ENCODE data around the gene GNPTAB. TPM values are rescaled to one million over a fixed set of nuclear protein-coding genes. Genes with fewer than 3 reads are reported as not detected.
A peak's percentile ranks its signal among the peaks of the same experiment; 100 is the strongest.

Gene GNPTAB
- total RNA-seq, 1 experiment from 2014 or later = 25.4 TPM

- H3K9me3 Mint-ChIP-seq = no peaks in the 10 kb centered on the region
- DNase-seq (ENCODE audit: low spot score) (no peak), ATAC-seq (peak; percentile 92)
- CTCF ChIA-PET = no interaction called here
- H3K36me3 Mint-ChIP-seq = 0 out of 2 replicates have a peak, but pooled peaks cover 3% of the 10 kb centered on the region
- H3K4me1 Mint-ChIP-seq = peaks cover 30% of the 10 kb centered on the region
- H3K27ac Mint-ChIP-seq = no peak overlapping the region
- TF ChIP-seq PRDM15 (CRISPR knock-in tag; IDR thresholded peaks at IDR 0.05) (no peak), IRF2 (CRISPR knock-in tag; IDR thresholded peaks at IDR 0.05; ENCODE audit: borderline replicate concordance, low read depth) (no peak), FOXJ3 (CRISPR knock-in tag; IDR thresholded peaks at IDR 0.05; ENCODE audit: borderline replicate concordance) (no peak)
- POLR2A ChIA-PET = no interaction called here
- no peaks in the 10 kb centered on the region; the same call in 1 of the 2 replicates for H3K27me3 Mint-ChIP-seq (ENCODE audit: low read depth)
- no peak overlapping the region for H3K4me3 Mint-ChIP-seq
These were observed 127.3 kb downstream of the GNPTAB start for GRCh38 chr12:101703487-101703886.

- H3K4me3 Mint-ChIP-seq = no peak overlapping the region
- ATAC-seq (no peak), DNase-seq (ENCODE audit: low spot score) (no peak)
- no peaks in the 10 kb centered on the region for H3K9me3 Mint-ChIP-seq
- ChIA-PET CTCF (no interaction called here), POLR2A (no interaction called here)
- TF ChIP-seq MAX (CRISPR knock-in tag; IDR thresholded peaks at IDR 0.05) (no peak), ELF4 (CRISPR knock-in tag; IDR thresholded peaks at IDR 0.05; ENCODE audit: low read depth) (no peak), TCF7 (CRISPR knock-in tag; IDR thresholded peaks at IDR 0.05; ENCODE audit: low read depth) (no peak), ZNF423 (CRISPR knock-in tag; IDR thresholded peaks at IDR 0.05) (no peak)
- no peak overlapping the region for H3K27ac Mint-ChIP-seq
- H3K4me1 Mint-ChIP-seq = peaks cover 39% of the 10 kb centered on the region
- peaks cover 19% of the 10 kb centered on the region for H3K27me3 Mint-ChIP-seq (ENCODE audit: low read depth)
- H3K36me3 Mint-ChIP-seq = no peaks in the 10 kb centered on the region
These were observed 130.4 kb downstream of the GNPTAB start for GRCh38 chr12:101700299-101700820.

- CTCF ChIA-PET = interaction anchor here (0.8 to 1.4 kb wide), 3 partner anchors 16 to 141 kb away, joined by 3 to 7 read pairs (median 5); no protein-coding TSS in a partner anchor
- H3K36me3 Mint-ChIP-seq = no peaks in the 10 kb centered on the region
- DNase-seq (ENCODE audit: low spot score) (no peak), ATAC-seq (no peak)
- H3K27me3 Mint-ChIP-seq (ENCODE audit: low read depth) = peaks cover 23% of the 10 kb centered on the region
- H3K9me3 Mint-ChIP-seq = no peaks in the 10 kb centered on the region
- no peak overlapping the region; the same call in 1 of the 2 replicates for H3K27ac Mint-ChIP-seq
- peak overlapping the region; percentile 89 for H3K4me3 Mint-ChIP-seq
- peaks cover 39% of the 10 kb centered on the region for H3K4me1 Mint-ChIP-seq
- POLR2A ChIA-PET = no interaction called here
- TF ChIP-seq ZNF121 (CRISPR knock-in tag; IDR thresholded peaks at IDR 0.05) (no peak), TP53 (CRISPR knock-in tag; IDR thresholded peaks at IDR 0.05) (no peak), NFYB (CRISPR knock-in tag; conservative IDR thresholded peaks at IDR 0.05; ENCODE audit: low read depth) (no peak), ZNF416 (CRISPR knock-in tag; IDR thresholded peaks at IDR 0.05) (no peak), CTCF (IDR thresholded peaks at IDR 0.05) (no peak), MAX (CRISPR knock-in tag; IDR thresholded peaks at IDR 0.05) (no peak), ARID4B (CRISPR knock-in tag; IDR thresholded peaks at IDR 0.05; ENCODE audit: borderline replicate concordance) (no peak), ATF3 (CRISPR knock-in tag; conservative IDR thresholded peaks at IDR 0.05) (no peak), ZNF532 (CRISPR knock-in tag; IDR thresholded peaks at IDR 0.05; ENCODE audit: borderline replicate concordance) (no peak)
These were observed 131.9 kb downstream of the GNPTAB start for GRCh38 chr12:101698800-101699347.

Data from WTC11 (cell line).